GM21737 (cell line): ENCODE data around the gene SLC25A13.
"Not testable (repeated sequence)": the region's sequence is repeated elsewhere in the genome, so short reads cannot be mapped to it uniquely, and the experiment has no call there.

Experiments
- ATAC-seq: cut with Tn5 transposase; IDR thresholded peaks from one replicate; pipeline ENCODE4 v1.9.1; 2021; ENCODE audit warnings: mild to moderate bottlenecking, moderate library complexity; ENCODE audit not compliant: unreplicated experiment

SLC25A13 gene

GRCh38 chr7:96174812-96175211 lies 147.1 kb downstream of the SLC25A13 start:
- no peak for ATAC-seq

GRCh38 chr7:96173781-96174180 lies 148.1 kb downstream of the SLC25A13 start:
- ATAC-seq: no peak

- no peak for ATAC-seq
Measured at GRCh38 chr7:96169439-96169838, 152.5 kb downstream of the SLC25A13 start.

GRCh38 chr7:96167424-96167823 lies 154.5 kb downstream of the SLC25A13 start:
- no peak for ATAC-seq

GRCh38 chr7:96161897-96162296 lies 160.0 kb downstream of the SLC25A13 start:
- no peak for ATAC-seq

GRCh38 chr7:96157856-96158255 lies 164.0 kb downstream of the SLC25A13 start:
- no peak for ATAC-seq

GRCh38 chr7:96154506-96154905 lies 167.4 kb downstream of the SLC25A13 start:
- ATAC-seq: not testable (repeated sequence)

- ATAC-seq: no peak
Measured at GRCh38 chr7:96152706-96153105, 169.2 kb downstream of the SLC25A13 start.

GRCh38 chr7:96151889-96152288 lies 170.0 kb downstream of the SLC25A13 start:
- ATAC-seq: no peak

GRCh38 chr7:96144260-96144526 lies 177.7 kb downstream of the SLC25A13 start:
- no peak for ATAC-seq

- ATAC-seq: no peak
Measured at GRCh38 chr7:96143495-96144259, 178.2 kb downstream of the SLC25A13 start.

GRCh38 chr7:96136600-96137239 lies 185.2 kb downstream of the SLC25A13 start:
- ATAC-seq: no peak

GRCh38 chr7:96135241-96135640 lies 186.7 kb downstream of the SLC25A13 start:
- no peak for ATAC-seq

- no peak for ATAC-seq
Measured at GRCh38 chr7:96131525-96131924, 190.4 kb downstream of the SLC25A13 start.

GRCh38 chr7:96127746-96128145 lies 194.2 kb downstream of the SLC25A13 start:
- ATAC-seq: no peak

- ATAC-seq: no peak
Measured at GRCh38 chr7:96126382-96126781, 195.5 kb downstream of the SLC25A13 start.

GRCh38 chr7:96122746-96123145 lies 199.2 kb downstream of the SLC25A13 start:
- ATAC-seq: no peak

- no peak for ATAC-seq
Measured at GRCh38 chr7:96121752-96122151, 200.1 kb downstream of the SLC25A13 start.

- ATAC-seq: no peak
Measured at GRCh38 chr7:96120445-96121225, 201.3 kb downstream of the SLC25A13 start.

- ATAC-seq: no peak
Measured at GRCh38 chr7:96118449-96119001, 203.4 kb downstream of the SLC25A13 start.

- ATAC-seq: no peak
Measured at GRCh38 chr7:96116173-96116572, 205.7 kb downstream of the SLC25A13 start.

- ATAC-seq: no peak
Measured at GRCh38 chr7:96114190-96114589, 207.7 kb downstream of the SLC25A13 start.
